Stimulated activated CD4-positive, alpha-beta T cell treated with anti-CD3 and anti-CD28 coated beads, TNF-alpha, amount 100 ng/mL, for 4 hours (primary cell): Measurements from ENCODE around the gene ANO1.
"Not testable (repeated sequence)": the region's sequence is repeated elsewhere in the genome, so short reads cannot be mapped to it uniquely, and the experiment has no call there.

Experiments used
- DNase-seq, 3 experiments: peaks; one replicate each; pipeline ENCODE4 v3.0.0-alpha.2; 2020; ENCODE audit warnings: low read depth in 3 of 3

Gene ANO1

GRCh38 chr11:70191495-70192140, 113.5 kb downstream of the ANO1 start:
- DNase-seq = peak; percentile 13 to 31 (median 17)

GRCh38 chr11:70192666-70193410, 114.7 kb downstream of the ANO1 start:
- no peak for DNase-seq

GRCh38 chr11:70193411-70194292, 115.5 kb downstream of the ANO1 start:
- DNase-seq = no peak

- no peak for DNase-seq
These were observed 117.0 kb downstream of the ANO1 start for GRCh38 chr11:70194792-70195791.

GRCh38 chr11:70200212-70200844, 122.2 kb downstream of the ANO1 start:
- no peak for DNase-seq

- not testable (repeated sequence) for DNase-seq
These were observed 122.9 kb downstream of the ANO1 start for GRCh38 chr11:70201047-70201446.

GRCh38 chr11:70201882-70202861, 124.1 kb downstream of the ANO1 start:
- no peak for DNase-seq

- peak; percentile 79 to 83 (median 83) for DNase-seq
These were observed 125.0 kb downstream of the ANO1 start, which contains the start of gene FADD for GRCh38 chr11:70202920-70203750. Gene FADD, plus strand, starts transcription at chr11:70203296. Its CDS starts 164 bp downstream, at chr11:70203460.

- DNase-seq = peak; percentile 68 to 93 (median 82)
These were observed 125.8 kb downstream of the ANO1 start for GRCh38 chr11:70203751-70204465.

- no peak for DNase-seq
These were observed 126.3 kb downstream of the ANO1 start for GRCh38 chr11:70204466-70204799.

- no peak for DNase-seq
These were observed 127.1 kb downstream of the ANO1 start for GRCh38 chr11:70205049-70205725.

GRCh38 chr11:70205766-70206165, 127.6 kb downstream of the ANO1 start:
- no peak for DNase-seq

GRCh38 chr11:70206226-70206981, 128.3 kb downstream of the ANO1 start:
- no peak for DNase-seq

GRCh38 chr11:70206982-70207376, 128.9 kb downstream of the ANO1 start:
- no peak for DNase-seq

GRCh38 chr11:70207531-70208131, 129.5 kb downstream of the ANO1 start:
- no peak for DNase-seq

GRCh38 chr11:70209391-70209912, 131.3 kb downstream of the ANO1 start:
- DNase-seq = no peak
